GM12892 (cell line): ENCODE measurements around the gene ATXN1.

Source experiments
- POLR2A ChIP-seq: IDR thresholded peaks from 2 replicates; pipeline ENCODE4 v1.6.1; 2011; ENCODE audit warnings: low read depth, low read length, control low read depth
- TAF1 ChIP-seq: IDR thresholded peaks from 2 replicates; pipeline ENCODE4 v1.6.1; 2011; ENCODE audit warnings: low read depth, mild to moderate bottlenecking, control low read depth, low read length, borderline replicate concordance

DNA sequence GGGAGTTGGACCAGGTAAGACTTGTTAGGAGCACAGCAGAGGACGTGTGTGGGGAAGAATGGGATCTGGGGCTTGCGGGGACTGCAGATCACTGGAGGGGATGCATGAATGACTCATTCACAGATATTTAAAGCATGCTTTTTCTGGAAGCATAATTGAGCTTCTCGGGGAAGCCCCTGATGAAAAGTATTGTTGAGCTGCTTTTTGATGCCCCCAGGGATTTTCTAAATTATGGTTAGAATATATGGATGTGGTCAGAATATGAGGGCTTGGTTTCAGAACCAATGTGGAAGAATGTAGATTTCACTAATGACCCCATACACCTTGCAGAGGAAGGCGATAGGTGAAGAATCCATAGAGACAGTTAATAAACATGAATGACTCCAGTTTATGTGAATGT is 486.8 kb downstream of the ATXN1 start:
- TF ChIP-seq TAF1 (no peak), POLR2A (no peak)
